WI38 (cell line): ENCODE measurements around the gene WDR45B.

ENCODE experiments used
- H3K4me3 ChIP-seq: 2 replicates; pipeline ENCODE4 v1.5.1; 2011; ENCODE audit warnings: low read depth, mild to moderate bottlenecking, control low read depth, low read length
- CTCF ChIP-seq: IDR thresholded peaks from 2 replicates; pipeline ENCODE4 v1.5.1; 2012; ENCODE audit warnings: low read depth, mild to moderate bottlenecking, control low read depth, low read length

The WDR45B gene

DNA sequence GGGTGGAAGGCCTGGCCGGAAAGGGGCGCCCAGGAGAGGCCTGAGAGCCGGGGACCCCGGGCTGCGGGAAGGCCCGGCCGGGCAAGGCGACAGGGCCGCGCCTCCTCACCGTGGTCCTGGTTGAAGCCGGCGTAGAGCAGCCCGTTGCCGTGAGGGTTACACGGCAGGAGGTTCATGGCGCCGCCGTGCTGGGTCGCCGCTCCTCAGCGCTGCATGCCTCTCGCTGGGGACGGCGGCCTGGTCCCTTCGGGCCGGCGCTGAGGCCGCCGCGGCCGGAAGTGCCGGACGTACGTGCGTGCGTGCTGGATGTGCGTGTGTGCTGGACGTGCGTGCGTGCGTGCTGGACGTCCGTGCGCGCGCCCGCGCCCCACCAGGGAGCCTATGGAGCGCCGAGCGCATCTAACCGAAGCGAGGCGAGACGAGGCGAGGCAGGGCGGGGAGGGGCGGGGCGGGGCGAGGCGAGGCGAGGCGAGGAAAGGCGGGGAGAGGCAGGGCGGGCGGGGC lies at the start of gene WDR45B:
TSS of gene WDR45B (minus strand) at position 280 of the 504 bp plus-strand sequence. CDS start at position 176, 104 bp downstream.
- peak within 1 kb of the TSS; percentile 66 for H3K4me3 ChIP-seq
- TF ChIP-seq CTCF: no peak

- peak overlapping the region; percentile 63 for H3K4me3 ChIP-seq
- no peak for TF ChIP-seq CTCF
Observed at GRCh38 chr17:82697808-82698064, 49.5 kb upstream of the WDR45B start.

- no peak for TF ChIP-seq CTCF
- H3K4me3 ChIP-seq: peak overlapping the region; percentile 63
Observed at GRCh38 chr17:82696916-82697807, 48.9 kb upstream of the WDR45B start.

- no peak overlapping the region for H3K4me3 ChIP-seq
- TF ChIP-seq CTCF: no peak
Observed at GRCh38 chr17:82696259-82696658, 48.0 kb upstream of the WDR45B start.

DNA sequence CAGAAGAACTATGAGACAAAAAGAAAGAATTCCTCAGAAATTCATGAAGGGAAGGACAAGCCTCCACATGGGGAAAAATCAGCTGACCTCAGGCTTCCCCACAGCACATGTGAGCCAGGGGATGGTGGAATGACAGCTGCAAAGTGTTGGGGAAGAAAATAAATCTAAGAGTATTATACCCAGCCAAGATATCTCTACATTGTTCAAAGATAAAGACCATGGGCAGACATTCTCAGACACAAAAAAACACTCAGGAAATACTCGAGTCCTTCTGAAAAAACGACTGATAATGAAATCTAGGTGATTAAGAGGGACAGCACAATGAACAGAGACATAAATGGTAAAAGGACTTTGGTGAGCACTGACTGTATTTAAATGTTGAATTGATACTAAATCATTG lies 46.4 kb upstream of the WDR45B start:
- TF ChIP-seq CTCF: no peak
- no peak overlapping the region for H3K4me3 ChIP-seq

DNA sequence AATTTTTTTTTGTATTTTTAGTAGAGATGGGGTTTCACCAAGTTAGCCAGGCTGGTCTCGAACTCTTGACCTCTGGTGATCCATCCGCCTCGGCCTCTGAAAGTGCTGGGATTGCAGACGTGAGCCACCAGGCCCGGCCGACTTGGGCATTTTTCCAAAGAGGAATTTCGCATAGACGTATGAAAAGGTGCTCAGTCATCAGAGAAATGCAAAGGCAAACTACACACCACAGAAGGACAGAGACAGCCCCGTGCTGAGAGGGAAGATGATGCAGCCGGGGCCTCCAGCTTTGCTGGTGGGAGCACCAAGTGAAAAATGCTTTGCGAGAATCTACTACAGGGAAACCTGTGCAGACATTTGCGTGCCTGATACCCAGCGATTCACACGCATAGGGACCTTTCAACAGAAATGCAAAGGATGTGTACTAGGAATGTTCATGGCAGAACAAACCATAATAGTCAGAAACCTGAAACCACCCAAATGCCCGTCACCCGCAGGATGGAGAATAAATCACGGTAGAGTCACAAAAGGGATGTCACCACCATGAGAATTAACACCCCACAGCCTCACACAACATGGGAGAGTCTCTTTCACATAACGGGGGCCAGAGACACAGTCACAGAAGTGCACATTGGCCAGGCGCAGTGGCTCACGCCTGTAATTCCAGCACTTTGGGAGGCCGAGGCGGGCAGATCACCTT lies 45.1 kb upstream of the WDR45B start:
- no peak overlapping the region for H3K4me3 ChIP-seq
- no peak for TF ChIP-seq CTCF

DNA sequence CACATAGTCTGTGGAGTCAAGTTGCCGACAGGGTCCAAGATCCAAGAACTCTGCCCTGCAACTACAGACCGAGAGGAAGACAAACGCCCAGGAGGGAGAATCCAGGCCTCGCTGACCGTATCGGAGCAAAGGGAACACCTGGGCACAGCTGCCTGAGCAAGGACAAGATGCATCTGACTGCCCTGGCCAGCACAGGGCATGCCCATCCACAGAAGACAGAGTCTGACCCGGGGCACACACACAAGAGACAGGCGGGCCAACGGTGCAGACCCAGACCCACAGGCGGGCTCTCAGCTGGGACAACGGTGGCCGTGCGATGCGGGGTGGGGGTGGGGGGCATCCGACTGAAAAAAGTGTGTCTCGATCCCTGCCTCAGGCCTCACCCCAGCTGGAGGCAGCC lies 44.0 kb upstream of the WDR45B start:
- no peak for TF ChIP-seq CTCF
- no peak overlapping the region for H3K4me3 ChIP-seq
